A549 (cell line): ENCODE data around the gene KIAA0753.

Experiments
- KDM5A ChIP-seq: fragments of 200-600 bp; sonication (generic); IDR thresholded peaks from 2 replicates; pipeline ENCODE4 v1.6.1; 2016; ENCODE audit warnings: antibody characterized with exemption, mild to moderate bottlenecking
- POLR2A ChIP-seq: IDR thresholded peaks from 2 replicates; pipeline ENCODE4 v1.6.1; 2012; ENCODE audit warnings: mild to moderate bottlenecking, low read length
- POLR2AphosphoS2 ChIP-seq: conservative IDR thresholded peaks from 2 replicates; pipeline ENCODE4 v1.6.1; 2012; ENCODE audit warnings: low read length, improper control_type of control experiment, inconsistent platforms
- TF ChIP-seq, protein P1 (sequence below): fragments of >200 bp; sonication (Bioruptor Twin); formaldehyde crosslinking; IDR thresholded peaks from 3 replicates; pipeline ENCODE4 v1.5.1; 2016

DNA sequence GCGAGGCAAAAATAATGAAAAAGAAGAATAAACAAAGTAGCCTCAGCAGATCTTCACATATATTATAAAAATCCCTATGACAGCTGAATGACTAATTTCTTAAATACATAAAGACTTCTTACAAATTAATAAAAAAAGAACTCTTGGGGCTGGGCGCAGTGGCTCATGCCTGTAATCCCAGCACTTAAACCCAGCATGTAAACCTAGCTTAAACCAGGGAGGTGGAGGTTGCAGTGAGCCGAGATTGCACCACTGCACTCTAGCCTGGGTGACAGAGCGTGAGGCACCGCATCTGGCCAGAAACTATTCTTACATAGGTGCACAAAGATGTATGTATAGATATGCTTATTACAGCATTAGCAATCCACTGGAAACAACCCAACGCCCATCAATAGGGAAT lies 38.7 kb upstream of the KIAA0753 start:
- no peak for TF ChIP-seq POLR2A
- TF ChIP-seq, protein P1, sequence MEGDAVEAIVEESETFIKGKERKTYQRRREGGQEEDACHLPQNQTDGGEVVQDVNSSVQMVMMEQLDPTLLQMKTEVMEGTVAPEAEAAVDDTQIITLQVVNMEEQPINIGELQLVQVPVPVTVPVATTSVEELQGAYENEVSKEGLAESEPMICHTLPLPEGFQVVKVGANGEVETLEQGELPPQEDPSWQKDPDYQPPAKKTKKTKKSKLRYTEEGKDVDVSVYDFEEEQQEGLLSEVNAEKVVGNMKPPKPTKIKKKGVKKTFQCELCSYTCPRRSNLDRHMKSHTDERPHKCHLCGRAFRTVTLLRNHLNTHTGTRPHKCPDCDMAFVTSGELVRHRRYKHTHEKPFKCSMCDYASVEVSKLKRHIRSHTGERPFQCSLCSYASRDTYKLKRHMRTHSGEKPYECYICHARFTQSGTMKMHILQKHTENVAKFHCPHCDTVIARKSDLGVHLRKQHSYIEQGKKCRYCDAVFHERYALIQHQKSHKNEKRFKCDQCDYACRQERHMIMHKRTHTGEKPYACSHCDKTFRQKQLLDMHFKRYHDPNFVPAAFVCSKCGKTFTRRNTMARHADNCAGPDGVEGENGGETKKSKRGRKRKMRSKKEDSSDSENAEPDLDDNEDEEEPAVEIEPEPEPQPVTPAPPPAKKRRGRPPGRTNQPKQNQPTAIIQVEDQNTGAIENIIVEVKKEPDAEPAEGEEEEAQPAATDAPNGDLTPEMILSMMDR = no peak
- TF ChIP-seq POLR2AphosphoS2 = no peak
- TF ChIP-seq KDM5A = no peak
